ENCODE data around the gene VRK3. TPM values are rescaled to one million over a fixed set of nuclear protein-coding genes. Genes with fewer than 3 reads are reported as not detected.

VRK3 gene
- total and polyA plus RNA-seq, 2 of the 4 experiments (the other 2 are of a cell fraction), result 28.7 to 35.8 TPM

Other genes with a start within 250 kb of the VRK3 start
- gene FUZ, start 212.1 kb downstream of the VRK3 start, total RNA-seq (2012; rRNA removed), result 10.6 and 14.3 TPM in 2 replicates
- gene FUZ, start 212.1 kb downstream of the VRK3 start, polyA plus RNA-seq (2012; rRNA removed), result 10.4 and 12.1 TPM in 2 replicates
- gene MED25, start 207.1 kb downstream of the VRK3 start, total RNA-seq (2012; rRNA removed), result 4.7 and 5.3 TPM in 2 replicates
- gene MED25, start 207.1 kb downstream of the VRK3 start, polyA plus RNA-seq (2012; rRNA removed), result 37.0 and 38.5 TPM in 2 replicates
- 34.4 and 36.1 TPM in 2 replicates for gene PTOV1, start 174.2 kb downstream of the VRK3 start, total RNA-seq (2012; rRNA removed)
- 106 and 107 TPM in 2 replicates for gene PTOV1, start 174.2 kb downstream of the VRK3 start, polyA plus RNA-seq (2012; rRNA removed)
- gene PNKP, start 157.8 kb downstream of the VRK3 start, total RNA-seq (2012; rRNA removed), result 10.6 and 14.2 TPM in 2 replicates
- 25.0 and 33.0 TPM in 2 replicates for gene PNKP, start 157.8 kb downstream of the VRK3 start, polyA plus RNA-seq (2012; rRNA removed)
- gene AKT1S1, start 148.0 kb downstream of the VRK3 start, total RNA-seq (2012; rRNA removed), result 3.6 and 5.0 TPM in 2 replicates
- gene AKT1S1, start 148.0 kb downstream of the VRK3 start, polyA plus RNA-seq (2012; rRNA removed), result 54.4 and 68.7 TPM in 2 replicates
- gene TBC1D17, start 147.7 kb downstream of the VRK3 start, total RNA-seq (2012; rRNA removed), result 1.1 and 1.4 TPM in 2 replicates
- gene TBC1D17, start 147.7 kb downstream of the VRK3 start, polyA plus RNA-seq (2012; rRNA removed), result 26.8 and 27.8 TPM in 2 replicates
- gene IL4I1, start 128.5 kb downstream of the VRK3 start, total RNA-seq (2012; rRNA removed), result under 0.01 and 0.36 TPM in 2 replicates
- gene IL4I1, start 128.5 kb downstream of the VRK3 start, polyA plus RNA-seq (2012; rRNA removed), result 0.27 and 0.31 TPM in 2 replicates
- gene ATF5, start 96.2 kb downstream of the VRK3 start, total RNA-seq (2012; rRNA removed), result 2.7 and 3.3 TPM in 2 replicates
- gene ATF5, start 96.2 kb downstream of the VRK3 start, polyA plus RNA-seq (2012; rRNA removed), result 13.3 and 15.7 TPM in 2 replicates
- 21.3 and 26.4 TPM in 2 replicates for gene NUP62, start 95.9 kb downstream of the VRK3 start, total RNA-seq (2012; rRNA removed)
- 29.7 and 32.4 TPM in 2 replicates for gene NUP62, start 95.9 kb downstream of the VRK3 start, polyA plus RNA-seq (2012; rRNA removed)
- not detected in 2 replicates for gene SIGLEC11, start 64.2 kb downstream of the VRK3 start, total RNA-seq (2012; rRNA removed)
- gene SIGLEC11, start 64.2 kb downstream of the VRK3 start, polyA plus RNA-seq (2012; rRNA removed), result not detected in 2 replicates
- 10.8 and 13.3 TPM in 2 replicates for gene ZNF473, start 633 bp upstream of the VRK3 start, total RNA-seq (2012; rRNA removed)
- gene ZNF473, start 633 bp upstream of the VRK3 start, polyA plus RNA-seq (2012; rRNA removed), result 3.6 and 4.5 TPM in 2 replicates
- gene IZUMO2, start 137.9 kb upstream of the VRK3 start, total RNA-seq (2012; rRNA removed), result not detected in 2 replicates
- not detected in 2 replicates for gene IZUMO2, start 137.9 kb upstream of the VRK3 start, polyA plus RNA-seq (2012; rRNA removed)
- not detected in 2 replicates for gene MYH14, start 178.2 kb upstream of the VRK3 start, total RNA-seq (2012; rRNA removed)
- not detected in 2 replicates for gene MYH14, start 178.2 kb upstream of the VRK3 start, polyA plus RNA-seq (2012; rRNA removed)

All from IMR-90 (cell line).